ENCODE measurements around the gene TIAM1.

- peak; percentile 60 to 82 (median 75) for TF ChIP-seq CTCF (IDR thresholded peaks at IDR 0.05)
- no peak for TF ChIP-seq POLR2A (IDR thresholded peaks at IDR 0.05)
Observed at GRCh38 chr21:31098576-31099005, 245.5 kb downstream of the TIAM1 start.

Data from adrenal gland (tissue), 5 donors.